ENCODE measurements around the gene VSTM2L.

The VSTM2L gene

GRCh38 chr20:37932919-37933318, 30.0 kb downstream of the VSTM2L start:
- no peak for ATAC-seq
- no peak for TF ChIP-seq ZC3H10 (CRISPR knock-in tag; IDR thresholded peaks at IDR 0.05)
- TF ChIP-seq PATZ1 (CRISPR knock-in tag; IDR thresholded peaks at IDR 0.05; ENCODE audit: borderline replicate concordance) = no peak
- no peak for TF ChIP-seq CSRNP3 (CRISPR knock-in tag; IDR thresholded peaks at IDR 0.05)
- no peak for TF ChIP-seq CSDC2 (CRISPR knock-in tag; IDR thresholded peaks at IDR 0.05)
- no peak for TF ChIP-seq ESRRG (CRISPR knock-in tag; IDR thresholded peaks at IDR 0.05)
- TF ChIP-seq SNAI2 (CRISPR knock-in tag; IDR thresholded peaks at IDR 0.05) = no peak
- no peak for TF ChIP-seq TCF4 (CRISPR knock-in tag; IDR thresholded peaks at IDR 0.05; ENCODE audit: borderline replicate concordance)
- TF ChIP-seq BACH2 (CRISPR knock-in tag; IDR thresholded peaks at IDR 0.05; ENCODE audit: borderline replicate concordance) = no peak
- TF ChIP-seq PPARA (CRISPR knock-in tag; IDR thresholded peaks at IDR 0.05; ENCODE audit: borderline replicate concordance) = no peak

- TF ChIP-seq OSR1 (CRISPR knock-in tag; IDR thresholded peaks at IDR 0.05) (no peak), PPARA (CRISPR knock-in tag; IDR thresholded peaks at IDR 0.05; ENCODE audit: borderline replicate concordance) (no peak), ARNTL (CRISPR knock-in tag; IDR thresholded peaks at IDR 0.05; ENCODE audit: borderline replicate concordance, low read depth) (no peak), GLIS3 (CRISPR knock-in tag; IDR thresholded peaks at IDR 0.05) (no peak), POU6F1 (CRISPR knock-in tag; IDR thresholded peaks at IDR 0.05; ENCODE audit: borderline replicate concordance, low read depth) (no peak)
These were observed 31.1 kb downstream of the VSTM2L start for GRCh38 chr20:37933786-37934633.

GRCh38 chr20:37934634-37935375, 31.9 kb downstream of the VSTM2L start:
- TF ChIP-seq CSRNP3 (CRISPR knock-in tag; IDR thresholded peaks at IDR 0.05) (no peak), CSDC2 (CRISPR knock-in tag; IDR thresholded peaks at IDR 0.05) (no peak), ARNTL (CRISPR knock-in tag; IDR thresholded peaks at IDR 0.05; ENCODE audit: borderline replicate concordance, low read depth) (no peak), PATZ1 (CRISPR knock-in tag; IDR thresholded peaks at IDR 0.05; ENCODE audit: borderline replicate concordance) (no peak), ZFP30 (CRISPR knock-in tag; IDR thresholded peaks at IDR 0.05) (no peak), ESRRG (CRISPR knock-in tag; IDR thresholded peaks at IDR 0.05) (no peak), TSHZ2 (CRISPR knock-in tag; IDR thresholded peaks at IDR 0.05) (no peak), ZNF565 (CRISPR knock-in tag; conservative IDR thresholded peaks at IDR 0.05; ENCODE audit: low read depth) (no peak), POU6F1 (CRISPR knock-in tag; IDR thresholded peaks at IDR 0.05; ENCODE audit: borderline replicate concordance, low read depth) (no peak), ISL1 (CRISPR knock-in tag; IDR thresholded peaks at IDR 0.05) (no peak), GLIS3 (CRISPR knock-in tag; IDR thresholded peaks at IDR 0.05) (no peak), TCF4 (CRISPR knock-in tag; IDR thresholded peaks at IDR 0.05; ENCODE audit: borderline replicate concordance) (no peak), ZFP3 (CRISPR knock-in tag; IDR thresholded peaks at IDR 0.05) (no peak), TOX (CRISPR knock-in tag; IDR thresholded peaks at IDR 0.05; ENCODE audit: borderline replicate concordance) (no peak), SNAI2 (CRISPR knock-in tag; IDR thresholded peaks at IDR 0.05) (no peak), BACH2 (CRISPR knock-in tag; IDR thresholded peaks at IDR 0.05; ENCODE audit: borderline replicate concordance) (no peak), PPARA (CRISPR knock-in tag; IDR thresholded peaks at IDR 0.05; ENCODE audit: borderline replicate concordance) (no peak), RARB (CRISPR knock-in tag; IDR thresholded peaks at IDR 0.05) (no peak), ZC3H10 (CRISPR knock-in tag; IDR thresholded peaks at IDR 0.05) (no peak)
- ATAC-seq = no peak

More at GRCh38 chr20:37933786-37934633, 31.1 kb downstream of the VSTM2L start:
- no peak for ATAC-seq
